ENCODE measurements around the gene CTTN.

GRCh38 chr11:70402685-70403084 lies 4.4 kb downstream of the CTTN start:
- TF ChIP-seq HDAC6 (IDR thresholded peaks at IDR 0.05; ENCODE audit: low read depth, low read length): no peak
- TF ChIP-seq, protein P1, sequence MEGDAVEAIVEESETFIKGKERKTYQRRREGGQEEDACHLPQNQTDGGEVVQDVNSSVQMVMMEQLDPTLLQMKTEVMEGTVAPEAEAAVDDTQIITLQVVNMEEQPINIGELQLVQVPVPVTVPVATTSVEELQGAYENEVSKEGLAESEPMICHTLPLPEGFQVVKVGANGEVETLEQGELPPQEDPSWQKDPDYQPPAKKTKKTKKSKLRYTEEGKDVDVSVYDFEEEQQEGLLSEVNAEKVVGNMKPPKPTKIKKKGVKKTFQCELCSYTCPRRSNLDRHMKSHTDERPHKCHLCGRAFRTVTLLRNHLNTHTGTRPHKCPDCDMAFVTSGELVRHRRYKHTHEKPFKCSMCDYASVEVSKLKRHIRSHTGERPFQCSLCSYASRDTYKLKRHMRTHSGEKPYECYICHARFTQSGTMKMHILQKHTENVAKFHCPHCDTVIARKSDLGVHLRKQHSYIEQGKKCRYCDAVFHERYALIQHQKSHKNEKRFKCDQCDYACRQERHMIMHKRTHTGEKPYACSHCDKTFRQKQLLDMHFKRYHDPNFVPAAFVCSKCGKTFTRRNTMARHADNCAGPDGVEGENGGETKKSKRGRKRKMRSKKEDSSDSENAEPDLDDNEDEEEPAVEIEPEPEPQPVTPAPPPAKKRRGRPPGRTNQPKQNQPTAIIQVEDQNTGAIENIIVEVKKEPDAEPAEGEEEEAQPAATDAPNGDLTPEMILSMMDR (IDR thresholded peaks at IDR 0.05; ENCODE audit: control extremely low read depth in 1 of 3, insufficient read depth in 1 of 3, low read depth in 1 of 3, low read length in 3 of 3): no peak

All from H1 (cell line).